ENCODE measurements around the gene TNFRSF14. TPM values are rescaled to one million over a fixed set of nuclear protein-coding genes. Genes with fewer than 3 reads are reported as not detected.

TNFRSF14 gene
- total RNA-seq, 1 donor from 2014 or later = 141 TPM

DNA sequence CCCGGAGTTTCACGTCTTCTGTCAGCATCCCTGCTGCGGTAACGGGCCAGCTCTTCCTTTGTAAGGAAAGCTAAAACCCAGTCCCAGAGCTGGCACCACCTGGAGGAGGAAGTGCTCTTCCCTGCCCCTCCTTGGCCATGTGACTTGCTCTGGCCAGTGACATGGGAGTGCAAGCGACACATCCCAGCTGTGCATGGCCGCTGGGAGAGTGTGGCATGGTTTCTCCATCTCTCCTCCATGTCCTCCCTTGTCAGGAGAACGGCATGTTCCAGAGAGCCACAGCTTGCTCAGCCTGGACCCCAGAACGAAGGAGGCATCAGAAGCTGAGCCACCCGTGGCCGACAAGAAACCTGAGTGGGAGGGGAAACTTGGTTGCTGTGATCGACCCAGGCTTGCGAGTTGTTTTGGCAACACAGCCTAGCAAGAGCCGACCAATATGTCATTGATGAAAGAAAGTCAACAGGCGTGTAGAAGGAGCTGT, 27.7 kb downstream of the TNFRSF14 start:
- DNase-seq (ENCODE audit: low spot score in 2 of 2) = no peak
- Histone ChIP-seq H3K27ac (no peak overlapping the region), H3K9me3 (no peaks in the 10 kb centered on the region), H3K27me3 (no peaks in the 10 kb centered on the region), H3K4me3 (no peak overlapping the region), H3K36me3 (peaks cover 0 to 2% of the 10 kb centered on the region in 2 donors), H3K4me1 (peaks cover 13 to 14% of the 10 kb centered on the region in 2 donors)
- TF ChIP-seq, protein P1, sequence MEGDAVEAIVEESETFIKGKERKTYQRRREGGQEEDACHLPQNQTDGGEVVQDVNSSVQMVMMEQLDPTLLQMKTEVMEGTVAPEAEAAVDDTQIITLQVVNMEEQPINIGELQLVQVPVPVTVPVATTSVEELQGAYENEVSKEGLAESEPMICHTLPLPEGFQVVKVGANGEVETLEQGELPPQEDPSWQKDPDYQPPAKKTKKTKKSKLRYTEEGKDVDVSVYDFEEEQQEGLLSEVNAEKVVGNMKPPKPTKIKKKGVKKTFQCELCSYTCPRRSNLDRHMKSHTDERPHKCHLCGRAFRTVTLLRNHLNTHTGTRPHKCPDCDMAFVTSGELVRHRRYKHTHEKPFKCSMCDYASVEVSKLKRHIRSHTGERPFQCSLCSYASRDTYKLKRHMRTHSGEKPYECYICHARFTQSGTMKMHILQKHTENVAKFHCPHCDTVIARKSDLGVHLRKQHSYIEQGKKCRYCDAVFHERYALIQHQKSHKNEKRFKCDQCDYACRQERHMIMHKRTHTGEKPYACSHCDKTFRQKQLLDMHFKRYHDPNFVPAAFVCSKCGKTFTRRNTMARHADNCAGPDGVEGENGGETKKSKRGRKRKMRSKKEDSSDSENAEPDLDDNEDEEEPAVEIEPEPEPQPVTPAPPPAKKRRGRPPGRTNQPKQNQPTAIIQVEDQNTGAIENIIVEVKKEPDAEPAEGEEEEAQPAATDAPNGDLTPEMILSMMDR (IDR thresholded peaks at IDR 0.05) = no peak
- intact Hi-C loops (cut with DNase I) = loop anchor here (10.0 kb wide), 1 partner anchor 1041 kb away; the partner anchor contains the start of gene TPRG1L

DNA sequence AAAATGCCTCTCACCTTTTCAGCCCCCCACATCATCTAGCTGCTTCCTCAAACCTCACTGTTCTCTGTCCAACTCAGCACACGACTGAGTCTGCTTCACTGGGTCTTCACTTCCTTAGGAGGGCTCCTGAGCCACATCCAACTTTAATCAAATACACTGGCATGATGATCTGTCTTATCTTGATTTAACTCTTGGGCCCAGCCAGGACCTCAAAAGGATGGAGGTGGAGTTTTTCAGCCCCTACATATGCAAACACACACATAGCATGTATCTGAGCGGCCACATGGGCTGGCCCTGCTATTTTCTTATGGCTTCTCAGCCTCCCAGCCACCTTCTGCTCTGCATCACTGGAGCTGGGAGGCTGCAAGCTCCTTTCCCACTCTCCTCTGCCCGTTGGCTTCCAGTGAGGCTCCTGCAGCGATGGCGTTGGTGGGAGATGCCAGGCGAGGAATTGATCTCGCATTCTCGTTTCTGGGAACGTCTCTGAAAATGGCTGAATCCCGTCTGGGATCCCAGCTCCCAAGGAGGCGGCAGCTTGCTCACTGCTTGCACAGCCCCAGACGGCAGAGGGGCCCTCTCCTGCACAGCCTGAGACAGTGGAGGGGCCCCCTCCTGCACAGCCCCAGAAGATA, 28.6 kb downstream of the TNFRSF14 start:
- Histone ChIP-seq H3K9me3 (no peaks in the 10 kb centered on the region), H3K36me3 (peaks cover 0 to 4% of the 10 kb centered on the region in 2 donors)
- intact Hi-C loops (cut with DNase I) = loop anchor here (5.0 to 10.0 kb wide), 3 partner anchors 393 to 1317 kb away; partner anchors contain the start of genes C1orf174, FAAP20 and TPRG1L

DNA sequence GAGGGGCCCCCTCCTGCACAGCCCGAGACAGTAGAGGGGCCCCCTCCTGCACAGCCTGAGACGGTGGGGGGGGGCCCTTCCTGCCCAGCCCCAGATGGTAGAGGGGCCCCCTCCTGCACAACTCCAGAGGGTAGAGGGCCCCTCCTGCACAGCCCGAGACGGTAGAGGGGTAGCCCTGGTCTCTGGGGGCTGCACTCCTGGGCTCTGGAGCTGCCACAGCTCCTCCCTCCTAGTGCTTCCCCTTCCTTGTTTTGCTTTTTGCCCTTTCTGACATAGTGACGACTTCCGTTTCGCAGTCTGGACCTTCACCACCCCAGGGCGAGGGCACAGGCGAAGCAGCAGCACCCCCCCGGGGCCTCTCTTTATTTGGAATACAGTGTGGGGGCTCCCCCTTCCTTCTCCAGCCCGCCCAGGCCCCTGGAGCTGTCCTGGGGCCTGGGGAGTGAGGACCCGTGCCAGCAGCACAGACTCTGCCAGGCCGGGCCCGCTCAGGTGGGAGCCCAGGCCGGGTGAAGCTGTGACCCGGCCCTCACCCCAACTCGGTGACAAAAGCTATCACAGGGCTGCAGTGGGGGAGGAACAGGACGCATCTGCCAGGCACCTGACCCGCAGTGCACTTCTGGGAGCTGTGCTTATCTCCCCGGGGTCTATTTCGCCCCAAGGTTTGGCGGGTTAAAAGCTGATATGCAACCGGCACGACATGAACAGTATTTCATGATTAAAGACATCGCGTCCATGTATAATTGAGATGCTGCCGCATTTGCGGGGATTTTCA, 29.3 kb downstream of the TNFRSF14 start:
- TF ChIP-seq, protein P1 (IDR thresholded peaks at IDR 0.05) = no peak
- Histone ChIP-seq H3K9me3 (no peaks in the 10 kb centered on the region), H3K36me3 (peaks cover 0 to 4% of the 10 kb centered on the region in 2 donors), H3K27me3 (no peaks in the 10 kb centered on the region), H3K4me1 (peaks cover 13 to 14% of the 10 kb centered on the region in 2 donors), H3K4me3 (peak overlapping the region; percentile 79 to 85), H3K27ac (peak overlapping the region; percentile 91 to 94)
- intact Hi-C loops (cut with DNase I) = loop anchor here (1.0 to 10.0 kb wide), 8 partner anchors 37 to 1317 kb away; partner anchors contain the start of genes C1orf174, FAAP20, MORN1 and PANK4
- DNase-seq (ENCODE audit: low spot score in 2 of 2) = peak; percentile 55 to 87

More for the DNA sequence above, 28.6 kb downstream of the TNFRSF14 start:
- no peaks in the 10 kb centered on the region for H3K27me3 ChIP-seq
- peak overlapping the region; percentile 91 to 94 for H3K27ac ChIP-seq
- H3K4me3 ChIP-seq = peak overlapping the region; percentile 79 to 85
- TF ChIP-seq, protein P1 (IDR thresholded peaks at IDR 0.05) = no peak
- peaks cover 13 to 14% of the 10 kb centered on the region in 2 donors for H3K4me1 ChIP-seq
- no peak for DNase-seq (ENCODE audit: low spot score in 2 of 2)

DNA sequence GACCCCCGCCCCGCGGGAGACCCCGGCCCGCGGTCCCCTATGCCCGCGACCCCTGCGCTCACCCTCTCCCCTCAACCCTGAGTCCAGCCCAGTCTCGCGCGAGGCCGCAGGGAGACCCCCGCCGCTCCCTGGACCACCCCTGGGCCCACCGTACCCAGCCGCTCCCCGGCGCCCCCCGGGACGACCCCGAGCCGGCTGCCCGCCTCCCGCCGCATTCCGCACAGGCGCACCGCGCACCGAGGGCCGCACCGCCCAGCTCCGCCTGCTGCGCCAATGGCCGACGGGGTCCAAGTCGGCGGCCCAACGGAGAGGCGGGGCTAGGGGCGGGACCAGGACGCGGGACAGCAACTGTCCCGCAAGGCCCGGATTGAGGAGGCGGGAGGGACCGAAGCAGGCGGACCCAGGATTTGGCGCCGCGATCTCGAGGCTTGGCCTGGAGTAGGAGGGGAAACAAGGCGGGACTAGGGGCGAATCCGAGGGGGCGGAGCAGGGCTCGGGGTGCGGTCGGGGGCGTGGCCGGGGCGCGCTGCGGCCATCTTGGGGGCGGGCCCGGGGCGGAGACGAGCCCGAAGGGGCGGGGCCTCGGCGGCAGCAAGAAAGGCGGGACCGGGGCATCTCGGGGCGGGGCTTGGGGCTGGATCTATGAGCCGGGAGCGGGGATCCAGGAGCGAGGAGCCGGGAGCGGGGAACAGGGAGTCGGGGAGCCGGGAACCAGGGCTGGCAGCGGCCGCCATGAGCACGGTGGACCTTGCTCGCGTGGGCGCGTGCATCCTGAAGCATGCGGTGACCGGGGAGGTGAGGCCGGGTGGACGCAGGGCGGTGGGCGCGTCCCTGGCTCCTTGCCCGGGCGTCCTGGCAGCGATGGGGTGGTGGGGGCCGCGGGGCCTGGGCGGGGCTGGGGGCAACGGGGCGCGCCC, 30.2 kb downstream of the TNFRSF14 start, which contains the start of gene PRXL2B:
Gene PRXL2B (plus strand): TSS at position 624 of the 917 bp plus-strand sequence. CDS start 109 bp downstream, at position 733.
- no peaks in the 10 kb centered on the region for H3K27me3 ChIP-seq
- TF ChIP-seq, protein P1 (IDR thresholded peaks at IDR 0.05) = no peak
- H3K9me3 ChIP-seq = no peaks in the 10 kb centered on the region
- H3K4me3 ChIP-seq = peak within 1 kb of the TSS; percentile 79 to 85
- H3K36me3 ChIP-seq = peaks cover 0 to 4% of the 10 kb centered on the region in 2 donors
- peak within 1 kb of the TSS; percentile 91 to 94 for H3K27ac ChIP-seq
- peaks cover 13 to 14% of the 10 kb centered on the region in 2 donors for H3K4me1 ChIP-seq
- intact Hi-C loops (cut with DNase I) = loop anchor here (1.0 to 10.0 kb wide), 8 partner anchors 38 to 1316 kb away; partner anchors contain the start of genes C1orf174, FAAP20, MORN1 and PANK4
- peak; percentile 95 to 99 for DNase-seq (ENCODE audit: low spot score in 2 of 2)

Data from ascending aorta (tissue), 2 donors.